ENCODE data around the gene ABHD18.

GRCh38 chr4:127965803-127966175, 583 bp downstream of the ABHD18 start:
- no peak for TF ChIP-seq POLR2A (IDR thresholded peaks at IDR 0.05)
- no peak for TF ChIP-seq CTCF (IDR thresholded peaks at IDR 0.05)
- no peak for TF ChIP-seq POLR2AphosphoS5 (IDR thresholded peaks at IDR 0.05)

Data from sigmoid colon (tissue), 4 donors.